GM23338 (cell line): ENCODE measurements around the gene PMEL. TPM values are rescaled to one million over a fixed set of nuclear protein-coding genes. Genes with fewer than 3 reads are reported as not detected.

Experiments
- ATAC-seq: fragments of 200-7000 bp; cut with Tn5 transposase; 3 replicates; pipeline ENCODE4 v1.9.1; 2020
- DNase-seq: peaks from one replicate; pipeline ENCODE4 v3.0.0-alpha.2; 2015; ENCODE audit warnings: low spot score
- H2AFZ ChIP-seq: fragments of 200-600 bp; sonication (generic); 2 replicates; pipeline ENCODE4 v1.8.0; 2016; ENCODE audit warnings: antibody characterized with exemption, mild to moderate bottlenecking, moderate library complexity
- H3F3A ChIP-seq: fragments of 200-600 bp; sonication (generic); replicated peaks from 2 replicates; pipeline ENCODE4 v1.8.0; 2017; ENCODE audit warnings: antibody characterized with exemption, mixed run types, low read depth
- H3K27ac ChIP-seq: fragments of 200-600 bp; sonication (generic); 2 replicates; pipeline ENCODE4 v1.6.1; 2016; ENCODE audit warnings: low read depth
- H3K27me3 ChIP-seq: fragments of 200-600 bp; sonication (generic); 2 replicates; pipeline ENCODE4 v1.8.0; 2016; ENCODE audit warnings: mild to moderate bottlenecking, mixed run types, moderate library complexity; ENCODE audit not compliant: insufficient read depth
- H3K36me3 ChIP-seq: fragments of 200-600 bp; sonication (generic); 2 replicates; pipeline ENCODE4 v1.8.0; 2016; ENCODE audit warnings: mild to moderate bottlenecking; ENCODE audit not compliant: insufficient read depth
- H3K4me1 ChIP-seq: fragments of 200-600 bp; sonication (generic); 2 replicates; pipeline ENCODE4 v1.8.0; 2016; ENCODE audit warnings: mild to moderate bottlenecking, moderate library complexity; ENCODE audit not compliant: insufficient read depth
- H3K4me2 ChIP-seq: fragments of 200-600 bp; sonication (generic); 2 replicates; pipeline ENCODE4 v1.7.1; 2017; ENCODE audit warnings: mixed run types
- H3K4me3 ChIP-seq: fragments of 200-600 bp; sonication (generic); 2 replicates; pipeline ENCODE4 v1.6.1; 2016; ENCODE audit warnings: mixed run types
- H3K79me2 ChIP-seq: fragments of 200-600 bp; sonication (generic); replicated peaks from 2 replicates; pipeline ENCODE4 v1.8.0; 2017; ENCODE audit warnings: mild to moderate bottlenecking; ENCODE audit not compliant: insufficient read depth
- H3K9me2 ChIP-seq: fragments of 200-600 bp; sonication (generic); 2 replicates; pipeline ENCODE4 v1.8.0; 2017; ENCODE audit not compliant: insufficient read depth
- H4K20me1 ChIP-seq: fragments of 200-600 bp; sonication (generic); replicated peaks from 2 replicates; pipeline ENCODE4 v1.8.0; 2017; ENCODE audit warnings: mild to moderate bottlenecking; ENCODE audit not compliant: insufficient read depth
- H3K27ac Mint-ChIP-seq: 2 replicates; pipeline ENCODE4 v1.8.0; 2020; ENCODE audit warnings: inconsistent platforms, mild to moderate bottlenecking, moderate library complexity, mixed read lengths
- H3K27me3 Mint-ChIP-seq: 3 replicates; pipeline ENCODE4 v1.8.0; 2022; ENCODE audit warnings: low read depth, mild to moderate bottlenecking, moderate library complexity, mixed read lengths, inconsistent platforms; ENCODE audit not compliant: insufficient read depth, poor library complexity
- H3K36me3 Mint-ChIP-seq: 3 replicates; pipeline ENCODE4 v1.8.0; 2021; ENCODE audit warnings: low read depth, mild to moderate bottlenecking, inconsistent platforms, moderate library complexity, mixed read lengths
- H3K4me1 Mint-ChIP-seq: 3 replicates; pipeline ENCODE4 v1.8.0; 2020; ENCODE audit warnings: mild to moderate bottlenecking, inconsistent platforms, mixed read lengths
- H3K4me3 Mint-ChIP-seq: 3 replicates; pipeline ENCODE4 v1.8.0; 2021; ENCODE audit warnings: moderate library complexity, mild to moderate bottlenecking, inconsistent platforms, mixed read lengths
- H3K9me3 Mint-ChIP-seq: 3 replicates; pipeline ENCODE4 v1.8.0; 2020; ENCODE audit warnings: moderate library complexity, mild to moderate bottlenecking, inconsistent platforms, mixed read lengths
- CREB1 ChIP-seq: fragments of 250-450 bp; sonication (Bioruptor Pico); IDR thresholded peaks from 2 replicates; pipeline ENCODE4 v1.5.0; 2020; ENCODE audit warnings: low read depth, mild to moderate bottlenecking, moderate library complexity
- CTCF ChIP-seq, 2 experiments: fragments of 200-600 bp in 1 of 2; sonication (generic) in 1 of 2; conservative IDR thresholded peaks; 2 replicates each; pipeline versions ENCODE4 v1.5.1 to v1.6.1; 2016 to 2017; ENCODE audit warnings: antibody characterized with exemption in 2 of 2, low read depth in 2 of 2, mild to moderate bottlenecking in 2 of 2, moderate library complexity in 1 of 2
- ETS1 ChIP-seq: IDR thresholded peaks from 2 replicates; pipeline ENCODE4 v1.6.1; 2016; ENCODE audit warnings: antibody characterized with exemption
- EZH2 ChIP-seq: fragments of 200-600 bp; sonication (generic); IDR thresholded peaks from one replicate; pipeline ENCODE4 v1.8.0; 2017; ENCODE audit warnings: antibody characterized with exemption, mild to moderate bottlenecking, low read depth; ENCODE audit not compliant: unreplicated experiment
- EZH2phosphoT487 ChIP-seq: fragments of 200-600 bp; sonication (generic); IDR thresholded peaks from one replicate; pipeline ENCODE4 v1.8.1; 2018; ENCODE audit warnings: antibody characterized with exemption; ENCODE audit not compliant: unreplicated experiment
- JUNB ChIP-seq: IDR thresholded peaks from one replicate; pipeline ENCODE4 v1.6.1; 2016; ENCODE audit warnings: antibody characterized with exemption; ENCODE audit not compliant: unreplicated experiment
- NANOG ChIP-seq: IDR thresholded peaks from 2 replicates; pipeline ENCODE4 v1.6.1; 2016; ENCODE audit warnings: antibody characterized with exemption, borderline replicate concordance
- POLR2AphosphoS5 ChIP-seq: IDR thresholded peaks from 2 replicates; pipeline ENCODE4 v1.6.1; 2016; ENCODE audit warnings: antibody characterized with exemption, low read depth
- STAT1 ChIP-seq: IDR thresholded peaks from one replicate; pipeline ENCODE4 v1.6.1; 2016; ENCODE audit warnings: antibody characterized with exemption; ENCODE audit not compliant: unreplicated experiment
- ZNF114 ChIP-seq: fragments of 250-450 bp; sonication (Bioruptor Pico); IDR thresholded peaks from 2 replicates; pipeline ENCODE4 v1.5.0; 2020; ENCODE audit warnings: mild to moderate bottlenecking, moderate library complexity
- ZNF331 ChIP-seq: fragments of 250-450 bp; sonication (Bioruptor Pico); IDR thresholded peaks from 2 replicates; pipeline ENCODE4 v1.5.0; 2020; ENCODE audit warnings: low read depth, mild to moderate bottlenecking, moderate library complexity
- polyA plus RNA-seq: library from polyadenylated mRNA; unstranded; fragments of >200 nt; fragmentation: Nextera tagmentation; extraction: Ambion mirVana; gene quantifications from 2 replicates; pipeline ENCODE4 v1.2.1, GENCODE V29; 2016
- total RNA-seq: library from RNA; depleted of rRNA; stranded (reverse); fragments of >200 nt; shearing (Covaris generic); gene quantifications from 2 replicates; pipeline ENCODE4 v1.2.3, GENCODE V29; 2014
- TF ChIP-seq, protein P1 (sequence below): fragments of 250-450 bp; sonication (Bioruptor Pico); IDR thresholded peaks from 2 replicates; pipeline ENCODE4 v1.5.0; 2020; ENCODE audit warnings: mild to moderate bottlenecking, moderate library complexity
- TF ChIP-seq, protein P2 (sequence below): IDR thresholded peaks from one replicate; pipeline ENCODE4 v1.6.1; 2018; ENCODE audit warnings: antibody characterized with exemption; ENCODE audit not compliant: unreplicated experiment

The PMEL gene
- total and polyA plus RNA-seq, 2 experiments from 2014 or later, result 68.1 to 108 TPM

DNA sequence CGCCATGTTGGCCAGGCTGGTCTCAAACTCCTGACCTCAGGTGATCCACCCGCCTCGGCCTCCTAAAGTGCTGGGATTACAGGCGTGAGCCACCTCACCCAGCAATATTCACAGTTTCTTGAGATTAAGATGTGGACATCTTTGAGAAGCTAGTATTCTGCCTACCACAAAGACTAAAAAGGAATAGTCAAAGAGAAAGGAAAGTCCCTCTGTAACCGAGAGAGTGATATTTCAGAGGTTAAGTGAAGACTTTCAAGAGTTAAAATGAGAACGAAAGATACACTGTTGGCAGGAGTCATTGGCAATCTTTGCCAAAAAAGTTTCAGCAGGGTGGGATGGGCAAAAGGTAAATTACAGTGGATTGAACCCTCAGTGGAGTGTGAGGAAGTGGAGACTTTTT is 19.3 kb downstream of the PMEL start:
- H3K79me2 ChIP-seq, result no peaks in the 10 kb centered on the region
- H3K9me2 ChIP-seq, result no peaks in the 10 kb centered on the region
- Mint-ChIP-seq H3K9me3 (no peaks in the 10 kb centered on the region), H3K36me3 (no peaks in the 10 kb centered on the region), H3K4me1 (no peaks in the 10 kb centered on the region), H3K27me3 (peaks cover 2% of the 10 kb centered on the region), H3K27ac (no peak overlapping the region), H3K4me3 (no peak overlapping the region)
- no peak for ATAC-seq
- H2AFZ ChIP-seq, result no peak overlapping the region
- no peaks in the 10 kb centered on the region; the same call in 1 of the 2 replicates for H4K20me1 ChIP-seq
- no peak for TF ChIP-seq STAT1
- TF ChIP-seq NANOG, result no peak
- no peak for TF ChIP-seq EZH2phosphoT487
- TF ChIP-seq CREB1 (CRISPR knock-in tag), result no peak
- TF ChIP-seq, protein P1, sequence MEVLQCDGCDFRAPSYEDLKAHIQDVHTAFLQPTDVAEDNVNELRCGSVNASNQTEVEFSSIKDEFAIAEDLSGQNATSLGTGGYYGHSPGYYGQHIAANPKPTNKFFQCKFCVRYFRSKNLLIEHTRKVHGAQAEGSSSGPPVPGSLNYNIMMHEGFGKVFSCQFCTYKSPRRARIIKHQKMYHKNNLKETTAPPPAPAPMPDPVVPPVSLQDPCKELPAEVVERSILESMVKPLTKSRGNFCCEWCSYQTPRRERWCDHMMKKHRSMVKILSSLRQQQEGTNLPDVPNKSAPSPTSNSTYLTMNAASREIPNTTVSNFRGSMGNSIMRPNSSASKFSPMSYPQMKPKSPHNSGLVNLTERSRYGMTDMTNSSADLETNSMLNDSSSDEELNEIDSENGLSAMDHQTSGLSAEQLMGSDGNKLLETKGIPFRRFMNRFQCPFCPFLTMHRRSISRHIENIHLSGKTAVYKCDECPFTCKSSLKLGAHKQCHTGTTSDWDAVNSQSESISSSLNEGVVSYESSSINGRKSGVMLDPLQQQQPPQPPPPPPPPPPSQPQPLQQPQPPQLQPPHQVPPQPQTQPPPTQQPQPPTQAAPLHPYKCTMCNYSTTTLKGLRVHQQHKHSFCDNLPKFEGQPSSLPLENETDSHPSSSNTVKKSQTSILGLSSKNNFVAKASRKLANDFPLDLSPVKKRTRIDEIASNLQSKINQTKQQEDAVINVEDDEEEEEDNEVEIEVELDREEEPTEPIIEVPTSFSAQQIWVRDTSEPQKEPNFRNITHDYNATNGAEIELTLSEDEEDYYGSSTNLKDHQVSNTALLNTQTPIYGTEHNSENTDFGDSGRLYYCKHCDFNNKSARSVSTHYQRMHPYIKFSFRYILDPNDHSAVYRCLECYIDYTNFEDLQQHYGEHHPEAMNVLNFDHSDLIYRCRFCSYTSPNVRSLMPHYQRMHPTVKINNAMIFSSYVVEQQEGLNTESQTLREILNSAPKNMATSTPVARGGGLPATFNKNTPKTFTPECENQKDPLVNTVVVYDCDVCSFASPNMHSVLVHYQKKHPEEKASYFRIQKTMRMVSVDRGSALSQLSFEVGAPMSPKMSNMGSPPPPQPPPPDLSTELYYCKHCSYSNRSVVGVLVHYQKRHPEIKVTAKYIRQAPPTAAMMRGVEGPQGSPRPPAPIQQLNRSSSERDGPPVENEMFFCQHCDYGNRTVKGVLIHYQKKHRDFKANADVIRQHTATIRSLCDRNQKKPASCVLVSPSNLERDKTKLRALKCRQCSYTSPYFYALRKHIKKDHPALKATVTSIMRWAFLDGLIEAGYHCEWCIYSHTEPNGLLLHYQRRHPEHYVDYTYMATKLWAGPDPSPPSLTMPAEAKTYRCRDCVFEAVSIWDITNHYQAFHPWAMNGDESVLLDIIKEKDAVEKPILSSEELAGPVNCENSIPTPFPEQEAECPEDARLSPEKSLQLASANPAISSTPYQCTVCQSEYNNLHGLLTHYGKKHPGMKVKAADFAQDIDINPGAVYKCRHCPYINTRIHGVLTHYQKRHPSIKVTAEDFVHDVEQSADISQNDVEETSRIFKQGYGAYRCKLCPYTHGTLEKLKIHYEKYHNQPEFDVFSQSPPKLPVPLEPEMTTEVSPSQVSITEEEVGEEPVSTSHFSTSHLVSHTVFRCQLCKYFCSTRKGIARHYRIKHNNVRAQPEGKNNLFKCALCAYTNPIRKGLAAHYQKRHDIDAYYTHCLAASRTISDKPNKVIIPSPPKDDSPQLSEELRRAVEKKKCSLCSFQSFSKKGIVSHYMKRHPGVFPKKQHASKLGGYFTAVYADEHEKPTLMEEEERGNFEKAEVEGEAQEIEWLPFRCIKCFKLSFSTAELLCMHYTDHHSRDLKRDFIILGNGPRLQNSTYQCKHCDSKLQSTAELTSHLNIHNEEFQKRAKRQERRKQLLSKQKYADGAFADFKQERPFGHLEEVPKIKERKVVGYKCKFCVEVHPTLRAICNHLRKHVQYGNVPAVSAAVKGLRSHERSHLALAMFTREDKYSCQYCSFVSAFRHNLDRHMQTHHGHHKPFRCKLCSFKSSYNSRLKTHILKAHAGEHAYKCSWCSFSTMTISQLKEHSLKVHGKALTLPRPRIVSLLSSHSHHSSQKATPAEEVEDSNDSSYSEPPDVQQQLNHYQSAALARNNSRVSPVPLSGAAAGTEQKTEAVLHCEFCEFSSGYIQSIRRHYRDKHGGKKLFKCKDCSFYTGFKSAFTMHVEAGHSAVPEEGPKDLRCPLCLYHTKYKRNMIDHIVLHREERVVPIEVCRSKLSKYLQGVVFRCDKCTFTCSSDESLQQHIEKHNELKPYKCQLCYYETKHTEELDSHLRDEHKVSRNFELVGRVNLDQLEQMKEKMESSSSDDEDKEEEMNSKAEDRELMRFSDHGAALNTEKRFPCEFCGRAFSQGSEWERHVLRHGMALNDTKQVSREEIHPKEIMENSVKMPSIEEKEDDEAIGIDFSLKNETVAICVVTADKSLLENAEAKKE (CRISPR knock-in tag), result no peak
- no peak for TF ChIP-seq EZH2
- no peak for TF ChIP-seq ZNF114
- TF ChIP-seq, protein P2, sequence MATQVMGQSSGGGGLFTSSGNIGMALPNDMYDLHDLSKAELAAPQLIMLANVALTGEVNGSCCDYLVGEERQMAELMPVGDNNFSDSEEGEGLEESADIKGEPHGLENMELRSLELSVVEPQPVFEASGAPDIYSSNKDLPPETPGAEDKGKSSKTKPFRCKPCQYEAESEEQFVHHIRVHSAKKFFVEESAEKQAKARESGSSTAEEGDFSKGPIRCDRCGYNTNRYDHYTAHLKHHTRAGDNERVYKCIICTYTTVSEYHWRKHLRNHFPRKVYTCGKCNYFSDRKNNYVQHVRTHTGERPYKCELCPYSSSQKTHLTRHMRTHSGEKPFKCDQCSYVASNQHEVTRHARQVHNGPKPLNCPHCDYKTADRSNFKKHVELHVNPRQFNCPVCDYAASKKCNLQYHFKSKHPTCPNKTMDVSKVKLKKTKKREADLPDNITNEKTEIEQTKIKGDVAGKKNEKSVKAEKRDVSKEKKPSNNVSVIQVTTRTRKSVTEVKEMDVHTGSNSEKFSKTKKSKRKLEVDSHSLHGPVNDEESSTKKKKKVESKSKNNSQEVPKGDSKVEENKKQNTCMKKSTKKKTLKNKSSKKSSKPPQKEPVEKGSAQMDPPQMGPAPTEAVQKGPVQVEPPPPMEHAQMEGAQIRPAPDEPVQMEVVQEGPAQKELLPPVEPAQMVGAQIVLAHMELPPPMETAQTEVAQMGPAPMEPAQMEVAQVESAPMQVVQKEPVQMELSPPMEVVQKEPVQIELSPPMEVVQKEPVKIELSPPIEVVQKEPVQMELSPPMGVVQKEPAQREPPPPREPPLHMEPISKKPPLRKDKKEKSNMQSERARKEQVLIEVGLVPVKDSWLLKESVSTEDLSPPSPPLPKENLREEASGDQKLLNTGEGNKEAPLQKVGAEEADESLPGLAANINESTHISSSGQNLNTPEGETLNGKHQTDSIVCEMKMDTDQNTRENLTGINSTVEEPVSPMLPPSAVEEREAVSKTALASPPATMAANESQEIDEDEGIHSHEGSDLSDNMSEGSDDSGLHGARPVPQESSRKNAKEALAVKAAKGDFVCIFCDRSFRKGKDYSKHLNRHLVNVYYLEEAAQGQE, result no peak
- TF ChIP-seq ETS1, result no peak
- TF ChIP-seq POLR2AphosphoS5, result no peak
- TF ChIP-seq JUNB, result no peak
- TF ChIP-seq CTCF (conservative IDR thresholded peaks at IDR 0.05; ENCODE audit: low read depth in 2 of 2), result no peak
- no peak for TF ChIP-seq ZNF331 (CRISPR knock-in tag)
- H3K36me3 ChIP-seq, result no peaks in the 10 kb centered on the region
- H3K4me3 ChIP-seq, result no peak overlapping the region
- H3K27me3 ChIP-seq, result no peaks in the 10 kb centered on the region
- no peak for DNase-seq
- no peak overlapping the region for H3K4me2 ChIP-seq
- H3K4me1 ChIP-seq, result no peaks in the 10 kb centered on the region
- H3F3A ChIP-seq, result 0 out of 2 replicates have a peak, but pooled peaks cover 3% of the 10 kb centered on the region
- H3K27ac ChIP-seq, result no peak overlapping the region
